GM23338 (cell line): ENCODE results near the gene AMOTL1.

Experiments
- CREB1 ChIP-seq: fragments of 250-450 bp; sonication (Bioruptor Pico); IDR thresholded peaks from 2 replicates; pipeline ENCODE4 v1.5.0; 2020; ENCODE audit warnings: low read depth, mild to moderate bottlenecking, moderate library complexity
- EZH2 ChIP-seq: fragments of 200-600 bp; sonication (generic); IDR thresholded peaks from one replicate; pipeline ENCODE4 v1.8.0; 2017; ENCODE audit warnings: antibody characterized with exemption, mild to moderate bottlenecking, low read depth; ENCODE audit not compliant: unreplicated experiment
- EZH2phosphoT487 ChIP-seq: fragments of 200-600 bp; sonication (generic); IDR thresholded peaks from one replicate; pipeline ENCODE4 v1.8.1; 2018; ENCODE audit warnings: antibody characterized with exemption; ENCODE audit not compliant: unreplicated experiment
- JUNB ChIP-seq: IDR thresholded peaks from one replicate; pipeline ENCODE4 v1.6.1; 2016; ENCODE audit warnings: antibody characterized with exemption; ENCODE audit not compliant: unreplicated experiment
- POLR2AphosphoS5 ChIP-seq: IDR thresholded peaks from 2 replicates; pipeline ENCODE4 v1.6.1; 2016; ENCODE audit warnings: antibody characterized with exemption, low read depth
- ZNF331 ChIP-seq: fragments of 250-450 bp; sonication (Bioruptor Pico); IDR thresholded peaks from 2 replicates; pipeline ENCODE4 v1.5.0; 2020; ENCODE audit warnings: low read depth, mild to moderate bottlenecking, moderate library complexity
- TF ChIP-seq, protein P1 (sequence below), 2 experiments: fragments of 200-600 bp in 1 of 2; sonication (generic) in 1 of 2; conservative IDR thresholded peaks; 2 replicates each; pipeline versions ENCODE4 v1.5.1 to v1.6.1; 2016 to 2017; ENCODE audit warnings: antibody characterized with exemption in 2 of 2, low read depth in 2 of 2, mild to moderate bottlenecking in 2 of 2, moderate library complexity in 1 of 2
- TF ChIP-seq, protein P2 (sequence below): IDR thresholded peaks from one replicate; pipeline ENCODE4 v1.6.1; 2018; ENCODE audit warnings: antibody characterized with exemption; ENCODE audit not compliant: unreplicated experiment

GRCh38 chr11:94923004-94923334 is 154.8 kb downstream of the AMOTL1 start:
- TF ChIP-seq POLR2AphosphoS5 (no peak), CREB1 (no peak), EZH2phosphoT487 (no peak), JUNB (no peak), ZNF331 (CRISPR knock-in tag) (no peak), EZH2 (no peak)
- TF ChIP-seq, protein P1, sequence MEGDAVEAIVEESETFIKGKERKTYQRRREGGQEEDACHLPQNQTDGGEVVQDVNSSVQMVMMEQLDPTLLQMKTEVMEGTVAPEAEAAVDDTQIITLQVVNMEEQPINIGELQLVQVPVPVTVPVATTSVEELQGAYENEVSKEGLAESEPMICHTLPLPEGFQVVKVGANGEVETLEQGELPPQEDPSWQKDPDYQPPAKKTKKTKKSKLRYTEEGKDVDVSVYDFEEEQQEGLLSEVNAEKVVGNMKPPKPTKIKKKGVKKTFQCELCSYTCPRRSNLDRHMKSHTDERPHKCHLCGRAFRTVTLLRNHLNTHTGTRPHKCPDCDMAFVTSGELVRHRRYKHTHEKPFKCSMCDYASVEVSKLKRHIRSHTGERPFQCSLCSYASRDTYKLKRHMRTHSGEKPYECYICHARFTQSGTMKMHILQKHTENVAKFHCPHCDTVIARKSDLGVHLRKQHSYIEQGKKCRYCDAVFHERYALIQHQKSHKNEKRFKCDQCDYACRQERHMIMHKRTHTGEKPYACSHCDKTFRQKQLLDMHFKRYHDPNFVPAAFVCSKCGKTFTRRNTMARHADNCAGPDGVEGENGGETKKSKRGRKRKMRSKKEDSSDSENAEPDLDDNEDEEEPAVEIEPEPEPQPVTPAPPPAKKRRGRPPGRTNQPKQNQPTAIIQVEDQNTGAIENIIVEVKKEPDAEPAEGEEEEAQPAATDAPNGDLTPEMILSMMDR (conservative IDR thresholded peaks at IDR 0.05; ENCODE audit: low read depth in 2 of 2), result no peak
- TF ChIP-seq, protein P2, sequence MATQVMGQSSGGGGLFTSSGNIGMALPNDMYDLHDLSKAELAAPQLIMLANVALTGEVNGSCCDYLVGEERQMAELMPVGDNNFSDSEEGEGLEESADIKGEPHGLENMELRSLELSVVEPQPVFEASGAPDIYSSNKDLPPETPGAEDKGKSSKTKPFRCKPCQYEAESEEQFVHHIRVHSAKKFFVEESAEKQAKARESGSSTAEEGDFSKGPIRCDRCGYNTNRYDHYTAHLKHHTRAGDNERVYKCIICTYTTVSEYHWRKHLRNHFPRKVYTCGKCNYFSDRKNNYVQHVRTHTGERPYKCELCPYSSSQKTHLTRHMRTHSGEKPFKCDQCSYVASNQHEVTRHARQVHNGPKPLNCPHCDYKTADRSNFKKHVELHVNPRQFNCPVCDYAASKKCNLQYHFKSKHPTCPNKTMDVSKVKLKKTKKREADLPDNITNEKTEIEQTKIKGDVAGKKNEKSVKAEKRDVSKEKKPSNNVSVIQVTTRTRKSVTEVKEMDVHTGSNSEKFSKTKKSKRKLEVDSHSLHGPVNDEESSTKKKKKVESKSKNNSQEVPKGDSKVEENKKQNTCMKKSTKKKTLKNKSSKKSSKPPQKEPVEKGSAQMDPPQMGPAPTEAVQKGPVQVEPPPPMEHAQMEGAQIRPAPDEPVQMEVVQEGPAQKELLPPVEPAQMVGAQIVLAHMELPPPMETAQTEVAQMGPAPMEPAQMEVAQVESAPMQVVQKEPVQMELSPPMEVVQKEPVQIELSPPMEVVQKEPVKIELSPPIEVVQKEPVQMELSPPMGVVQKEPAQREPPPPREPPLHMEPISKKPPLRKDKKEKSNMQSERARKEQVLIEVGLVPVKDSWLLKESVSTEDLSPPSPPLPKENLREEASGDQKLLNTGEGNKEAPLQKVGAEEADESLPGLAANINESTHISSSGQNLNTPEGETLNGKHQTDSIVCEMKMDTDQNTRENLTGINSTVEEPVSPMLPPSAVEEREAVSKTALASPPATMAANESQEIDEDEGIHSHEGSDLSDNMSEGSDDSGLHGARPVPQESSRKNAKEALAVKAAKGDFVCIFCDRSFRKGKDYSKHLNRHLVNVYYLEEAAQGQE, result no peak
